Heart right ventricle (tissue), 16 donors: ENCODE results near the gene HIGD2B. TPM values are rescaled to one million over a fixed set of nuclear protein-coding genes. Genes with fewer than 3 reads are reported as not detected.

Experiments used
- ATAC-seq, 8 donors: fragments of 200-7000 bp; cut with Tn5 transposase; one replicate each; pipeline ENCODE4 v1.9.1; 2020; ENCODE audit warnings: mild to moderate bottlenecking in 8 of 8, moderate library complexity in 8 of 8, moderate number of reproducible peaks in 1 of 8
- DNase-seq, 2 donors: peaks; one replicate each; pipeline ENCODE4 v3.0.0-alpha.2; 2020
- H3K27ac ChIP-seq, 10 donors: fragments of 200-600 bp; sonication (generic) in 2 of 10; one replicate each; pipeline versions ENCODE4 v1.5.0 to v1.8.0; 2020 to 2022; ENCODE audit warnings: mild to moderate bottlenecking in 3 of 10
- H3K27me3 ChIP-seq, 7 donors: fragments of 200-600 bp; one replicate each; pipeline ENCODE4 v1.8.0; 2021 to 2022; ENCODE audit warnings: mild to moderate bottlenecking in 2 of 7
- H3K36me3 ChIP-seq, 9 donors: fragments of 200-600 bp; sonication (generic) in 1 of 9; one replicate each; pipeline versions ENCODE4 v1.5.0 to v1.8.0; 2020 to 2022; ENCODE audit warnings: mild to moderate bottlenecking in 2 of 9
- H3K4me1 ChIP-seq, 9 donors: fragments of 200-600 bp; sonication (generic) in 1 of 9; one replicate each; pipeline versions ENCODE4 v1.5.0 to v1.8.0; 2020 to 2022; ENCODE audit warnings: mild to moderate bottlenecking in 4 of 9
- H3K4me3 ChIP-seq, 10 donors: fragments of 200-600 bp; sonication (generic) in 2 of 10; one replicate each; pipeline versions ENCODE4 v1.5.0 to v1.8.0; 2020 to 2022; ENCODE audit warnings: mild to moderate bottlenecking in 7 of 10, moderate library complexity in 2 of 10
- H3K9me3 ChIP-seq, 11 donors: fragments of 200-600 bp in 10 of 11; sonication (generic) in 2 of 11; one replicate each; pipeline versions ENCODE4 v1.5.0 to v1.8.0; 2013 to 2022; ENCODE audit warnings: mild to moderate bottlenecking in 2 of 11, control low read depth in 1 of 11, moderate library complexity in 1 of 11
- WGBS, 2 donors: extraction: QIAGEN DNeasy Blood & Tissue Kit; methylation state at CpG; one replicate each; pipeline ENCODE4 v1.1.7; 2013; ENCODE audit warnings: inconsistent platforms in 1 of 2; 5-methylcytosine and 5-hydroxymethylcytosine counted together
- intact Hi-C, 10 donors: fragments of 100-400 bp; cut with DNase I; formaldehyde crosslinking; loops; one replicate each; pipeline versions ENCODE4 v1.11.1 to v1.14.2; 2022
- polyA plus RNA-seq, 2 donors: library from polyadenylated mRNA; stranded (reverse); fragments of 200-250 nt; gene quantifications; one replicate each; pipeline ENCODE4 v1.2.3, GENCODE V29; 2013
- total RNA-seq, 10 donors: library from RNA; stranded (reverse); fragmentation: NEBNext Ultra II Directional in 3 of 10; extraction: Animal tissue kit (Norgen Biotek cat#: 25700) in 3 of 10; gene quantifications; one replicate each; pipeline versions ENCODE4 v1.2.1 to v1.2.4, GENCODE V29; 2021 to 2023
- TF ChIP-seq, protein P1 (sequence below), 9 donors: fragments of 200-600 bp; sonication (generic) in 2 of 9; IDR thresholded peaks; one replicate each; pipeline versions ENCODE4 v1.5.0 to v1.8.0; 2021 to 2022; ENCODE audit warnings: antibody characterized with exemption in 9 of 9, mild to moderate bottlenecking in 5 of 9, moderate library complexity in 1 of 9
- donor health status: Arrhythmogenic right ventricular cardiomyopathy.
- donor health status: ischemic (EF 13 %, LVEDD 7.1; RV severe dilation, severe dysfunction).
- donor health status: healthy with polysubstance abuse.
- donor health status: DM: no; HTN: yes; CAD: no.
- donor health status: DM: no; HTN: no; CAD: no.
- donor health status: ischemic (EF 25% LVEDD 6.9; RV normal size, moderate dysfunction).
- donor health status: ischemic (EF 25% LVEDD 5.7; RV mildly dilated, moderate dysfunction).
- donor health status: healthy.
- donor health status: DM: yes; HTN: yes; CAD: no.
- donor health status: Ischemic cardiomyopathy.
- donor health status: ischemic (EF 35%, LVEDD 5.7; RV mildly dilated, moderate dysfunction).
- donor health status: nonischemic (EF 11% LVEDD 7.7; RV severe dilation, severe dysfunction).
- donor health status: DM: yes; HTN: yes; CAD: no.
- donor health status: PGD.
- donor health status: ischemic (EF 29% LVEDD 5.4; RV normal size, mild dysfunction).
- donor health status: nonischemic (EF 23%, LVEDD 6.1; RV moderate dilation, normal function).

The HIGD2B gene
- total and polyA plus RNA-seq, 12 donors = not detected

DNA sequence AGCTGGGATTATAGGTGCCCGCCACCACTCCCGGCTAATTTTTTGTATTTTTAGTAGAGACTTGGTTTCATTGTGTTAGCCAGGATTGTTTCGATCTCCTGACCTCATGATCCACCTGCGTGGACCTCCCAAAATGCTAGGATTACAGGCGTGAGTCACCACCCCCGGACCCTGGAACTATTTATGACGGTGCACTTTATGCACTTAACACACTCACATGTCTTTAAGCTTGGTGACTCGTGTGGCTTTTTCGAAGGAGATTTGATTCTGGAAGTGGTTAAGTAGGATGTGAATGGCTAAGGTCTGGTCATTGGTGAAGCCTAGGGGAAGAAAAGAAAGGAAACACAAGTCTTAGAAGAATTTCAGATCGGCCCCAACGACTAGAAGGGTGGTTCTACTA, 20.3 kb upstream of the HIGD2B start:
- TF ChIP-seq, protein P1, sequence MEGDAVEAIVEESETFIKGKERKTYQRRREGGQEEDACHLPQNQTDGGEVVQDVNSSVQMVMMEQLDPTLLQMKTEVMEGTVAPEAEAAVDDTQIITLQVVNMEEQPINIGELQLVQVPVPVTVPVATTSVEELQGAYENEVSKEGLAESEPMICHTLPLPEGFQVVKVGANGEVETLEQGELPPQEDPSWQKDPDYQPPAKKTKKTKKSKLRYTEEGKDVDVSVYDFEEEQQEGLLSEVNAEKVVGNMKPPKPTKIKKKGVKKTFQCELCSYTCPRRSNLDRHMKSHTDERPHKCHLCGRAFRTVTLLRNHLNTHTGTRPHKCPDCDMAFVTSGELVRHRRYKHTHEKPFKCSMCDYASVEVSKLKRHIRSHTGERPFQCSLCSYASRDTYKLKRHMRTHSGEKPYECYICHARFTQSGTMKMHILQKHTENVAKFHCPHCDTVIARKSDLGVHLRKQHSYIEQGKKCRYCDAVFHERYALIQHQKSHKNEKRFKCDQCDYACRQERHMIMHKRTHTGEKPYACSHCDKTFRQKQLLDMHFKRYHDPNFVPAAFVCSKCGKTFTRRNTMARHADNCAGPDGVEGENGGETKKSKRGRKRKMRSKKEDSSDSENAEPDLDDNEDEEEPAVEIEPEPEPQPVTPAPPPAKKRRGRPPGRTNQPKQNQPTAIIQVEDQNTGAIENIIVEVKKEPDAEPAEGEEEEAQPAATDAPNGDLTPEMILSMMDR (IDR thresholded peaks at IDR 0.05) = no peak

DNA sequence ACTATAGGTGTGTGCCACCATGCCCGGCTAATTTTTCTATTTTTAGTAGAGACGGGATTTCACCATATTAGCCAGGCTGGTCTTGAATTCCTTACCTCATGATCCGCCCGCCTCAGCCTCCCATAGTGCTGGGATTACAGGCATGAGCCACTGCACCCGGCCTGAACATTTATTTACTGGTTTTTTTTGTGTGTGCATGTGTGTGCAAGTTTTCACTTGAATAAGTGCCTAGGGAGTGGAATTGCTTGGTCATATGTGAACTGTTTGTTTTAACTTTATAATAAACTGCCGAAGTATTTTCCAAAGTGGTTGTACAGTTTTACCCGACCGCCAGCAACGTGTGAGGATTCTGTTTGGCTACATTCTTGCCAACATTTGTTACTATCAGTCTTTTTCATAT, 14.1 kb upstream of the HIGD2B start:
- Histone ChIP-seq H3K4me1 (no peaks in the 10 kb centered on the region), H3K9me3 (no peaks in the 10 kb centered on the region), H3K36me3 (peaks cover 0 to 6% (median 0%) of the 10 kb centered on the region in 9 donors), H3K27ac (no peak overlapping the region), H3K27me3 (no peaks in the 10 kb centered on the region), H3K4me3 (no peak overlapping the region)
- WGBS, 2 donors = 93 to 95% methylated on average over 9 of the region's 9 CpGs
- TF ChIP-seq, protein P1 (IDR thresholded peaks at IDR 0.05) = no peak
- ATAC-seq = no peak
- intact Hi-C loops = no loop called here
- DNase-seq = no peak

More for the DNA sequence above, 20.3 kb upstream of the HIGD2B start:
- intact Hi-C loops = no loop called here
- Histone ChIP-seq H3K27ac (no peak overlapping the region), H3K27me3 (no peaks in the 10 kb centered on the region), H3K36me3 (peaks cover 0 to 10% (median 0%) of the 10 kb centered on the region in 9 donors), H3K4me1 (peaks cover 0 to 6% (median 0%) of the 10 kb centered on the region in 9 donors), H3K4me3 (no peak overlapping the region), H3K9me3 (no peaks in the 10 kb centered on the region)
- ATAC-seq (no peak), DNase-seq (no peak)
- WGBS, 2 donors = 95 to 96% methylated on average over 11 of the region's 11 CpGs

DNA sequence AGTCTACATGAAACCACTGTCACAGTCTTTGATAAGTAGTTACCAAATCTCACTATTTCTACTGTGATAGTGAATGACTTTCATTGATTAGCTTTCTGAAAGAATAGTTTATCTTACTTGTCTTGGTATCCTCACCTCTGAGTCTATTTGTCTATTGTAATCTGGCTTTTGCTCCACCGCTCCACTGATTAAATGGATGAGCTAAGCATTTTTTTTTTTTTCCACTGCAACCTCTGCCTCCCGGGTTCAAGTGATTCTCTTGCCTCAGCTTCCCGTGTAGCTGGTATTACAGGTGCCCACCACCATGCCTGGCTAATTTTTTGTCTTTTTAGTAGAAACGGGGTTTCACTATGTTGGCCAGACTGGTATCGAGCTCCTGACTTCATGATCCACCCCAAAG, 13.0 kb upstream of the HIGD2B start:
- DNase-seq (no peak), ATAC-seq (no peak)
- Histone ChIP-seq H3K36me3 (peaks cover 0 to 6% (median 0%) of the 10 kb centered on the region in 9 donors), H3K4me3 (no peak overlapping the region), H3K4me1 (no peaks in the 10 kb centered on the region), H3K9me3 (no peaks in the 10 kb centered on the region), H3K27me3 (no peaks in the 10 kb centered on the region), H3K27ac (no peak overlapping the region)
- WGBS, 2 donors = 92 to 95% methylated on average over 5 of the region's 5 CpGs
- intact Hi-C loops = no loop called here
- TF ChIP-seq, protein P1 (IDR thresholded peaks at IDR 0.05) = no peak

DNA sequence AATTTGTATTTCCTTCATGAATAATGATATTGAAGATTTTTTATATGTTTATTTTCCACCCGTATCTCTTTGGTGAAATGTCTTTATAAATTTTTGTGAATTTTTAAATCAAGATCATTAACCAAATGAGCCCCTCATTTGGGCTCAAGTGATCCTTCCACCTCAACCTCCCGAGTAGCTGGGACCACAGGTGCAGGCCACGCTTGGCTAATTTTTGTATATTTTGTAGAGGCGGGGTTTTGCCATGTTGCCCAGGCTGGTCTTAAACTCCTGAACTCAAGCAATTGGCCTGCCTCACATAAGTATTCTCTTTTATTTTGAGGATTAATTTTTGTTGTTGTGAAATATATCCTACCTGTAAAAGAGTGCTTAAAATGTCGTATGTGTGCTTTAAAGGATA, 5.0 kb upstream of the HIGD2B start:
- ATAC-seq = no peak
- 91 to 94% methylated on average over 5 of the region's 5 CpGs for WGBS, 2 donors

More for the DNA sequence above, 5.0 kb upstream of the HIGD2B start:
- DNase-seq = no peak
- Histone ChIP-seq H3K27ac (no peak overlapping the region), H3K36me3 (no peaks in the 10 kb centered on the region), H3K9me3 (no peaks in the 10 kb centered on the region), H3K27me3 (no peaks in the 10 kb centered on the region), H3K4me1 (peaks cover 0 to 12% (median 7%) of the 10 kb centered on the region in 9 donors), H3K4me3 (no peak overlapping the region)
- TF ChIP-seq, protein P1 (IDR thresholded peaks at IDR 0.05) = no peak
- intact Hi-C loops = no loop called here
